Transverse colon (tissue), 4 donors: Measurements from ENCODE around the gene AHSG. TPM values are rescaled to one million over a fixed set of nuclear protein-coding genes. Genes with fewer than 3 reads are reported as not detected.

ENCODE experiments used
- DNase-seq: peaks from one replicate; pipeline ENCODE4 v3.0.0-alpha.2; 2019
- H3K27ac ChIP-seq, 4 donors: fragments of 200-600 bp; sonication (generic); 2 replicates each; pipeline ENCODE4 v1.5.1; 2016 to 2018; ENCODE audit warnings: inconsistent platforms in 4 of 4
- H3K27me3 ChIP-seq: fragments of 200-600 bp; sonication (generic); 2 replicates; pipeline ENCODE4 v1.5.1; 2017; ENCODE audit warnings: inconsistent platforms
- H3K36me3 ChIP-seq, 4 donors: fragments of 200-600 bp; sonication (generic); 2 replicates each; pipeline ENCODE4 v1.5.1; 2017 to 2019; ENCODE audit warnings: inconsistent platforms in 4 of 4
- H3K4me1 ChIP-seq, 4 donors: fragments of 200-600 bp; sonication (generic); 2 replicates each; pipeline ENCODE4 v1.5.1; 2017 to 2020; ENCODE audit warnings: inconsistent platforms in 4 of 4
- H3K4me3 ChIP-seq, 4 donors: fragments of 200-600 bp; sonication (generic); 1 replicate in 1 of 4; 2 replicates in 3 of 4; pipeline versions ENCODE4 v1.5.1 to v1.6.1; 2017 to 2019; ENCODE audit warnings: inconsistent platforms in 4 of 4
- H3K9me3 ChIP-seq, 2 donors: fragments of 200-600 bp; sonication (generic); 2 replicates each; pipeline ENCODE4 v1.5.1; 2017 to 2019; ENCODE audit warnings: inconsistent platforms in 2 of 2
- CTCF ChIP-seq, 5 experiments: fragments of 200-600 bp in 3 of 5; fragments of 450-650 bp in 2 of 5; sonication (generic) in 3 of 5; IDR thresholded peaks; 1 replicate in 2 of 5; 2 replicates in 3 of 5; pipeline ENCODE4 v1.5.1; 2016 to 2017; ENCODE audit warnings: antibody characterized with exemption in 5 of 5, inconsistent platforms in 3 of 5, mild to moderate bottlenecking in 2 of 5, moderate library complexity in 1 of 5
- EP300 ChIP-seq: sonication (generic); formaldehyde crosslinking; IDR thresholded peaks from one replicate; pipeline ENCODE4 v1.6.1; 2017; ENCODE audit warnings: antibody characterized with exemption, low read depth
- POLR2A ChIP-seq: fragments of 450-650 bp; IDR thresholded peaks from one replicate; pipeline ENCODE4 v1.6.1; 2016; ENCODE audit warnings: antibody characterized with exemption, mild to moderate bottlenecking, moderate library complexity
- POLR2AphosphoS5 ChIP-seq, 3 donors: sonication (generic); formaldehyde crosslinking; IDR thresholded peaks; one replicate each; pipeline ENCODE4 v1.6.1; 2016; ENCODE audit warnings: antibody characterized with exemption in 3 of 3
- WGBS, 2 donors: methylation state at CpG; one replicate each; pipeline ENCODE4 v1.1.5; 2018; ENCODE audit warnings: low coverage in 1 of 2; 5-methylcytosine and 5-hydroxymethylcytosine counted together
- in situ Hi-C, 4 donors: fragments of 200-750 bp; cut with MboI; loops; one replicate each; pipeline versions ENCODE4 v1.15.0 to v1.15.1; 2017; ENCODE audit warnings: low sequenced_read_pairs in 3 of 4, low pct_ligation_motif_present in 1 of 4, low pct_unique_long_range_greater_than_20kb in 1 of 4
- intact Hi-C: fragments of 100-400 bp; cut with DNase I; formaldehyde crosslinking; loops from one replicate; pipeline ENCODE4 v1.15.1; 2023; ENCODE audit warnings: low total_unique reads
- total RNA-seq, 4 donors: library from RNA; depleted of rRNA; stranded (reverse); fragments of >200 nt; gene quantifications; one replicate each; pipeline ENCODE4 v1.1.0, GENCODE V29; 2016

The AHSG gene
- total RNA-seq, 4 donors from 2014 or later: not detected

DNA sequence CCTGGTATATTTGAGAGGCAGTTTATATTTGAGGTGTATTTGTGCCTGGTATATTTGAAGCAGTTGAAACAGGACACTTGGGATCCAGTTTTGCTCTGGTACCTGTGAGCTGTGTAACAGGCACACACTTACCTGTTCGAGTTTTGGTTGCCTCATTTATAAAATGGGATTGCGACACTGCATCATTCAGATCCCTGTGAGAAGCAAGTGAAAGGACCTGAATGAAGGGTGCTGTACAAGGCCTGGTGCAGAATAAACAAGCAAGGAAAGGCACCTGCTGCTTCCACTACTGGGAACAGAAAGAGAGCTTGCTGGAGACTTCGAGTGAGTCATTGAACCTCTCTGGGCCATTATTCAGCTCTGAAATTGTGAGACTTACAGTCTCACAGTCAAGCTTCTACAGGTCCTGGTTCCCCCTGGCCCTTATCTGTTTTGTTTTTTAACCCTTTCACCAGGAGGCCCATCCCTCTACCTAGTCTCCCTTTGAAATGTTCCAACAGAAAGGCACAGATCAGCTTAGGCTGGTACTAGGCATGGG lies 38.9 kb downstream of the AHSG start:
- intact Hi-C loops: no loop called here
- Histone ChIP-seq H3K4me1 (no peaks in the 10 kb centered on the region), H3K9me3 (no peaks in the 10 kb centered on the region), H3K36me3 (no peaks in the 10 kb centered on the region), H3K27me3 (no peaks in the 10 kb centered on the region), H3K27ac (no peak overlapping the region), H3K4me3 (no peak overlapping the region)
- TF ChIP-seq POLR2A (no peak), CTCF (IDR thresholded peaks at IDR 0.05) (no peak), EP300 (no peak)
- in situ Hi-C loops: no loop called here
- WGBS, 2 donors: 86 to 88% methylated on average over 2 to 3 of the region's 3 CpGs
- no peak for DNase-seq

DNA sequence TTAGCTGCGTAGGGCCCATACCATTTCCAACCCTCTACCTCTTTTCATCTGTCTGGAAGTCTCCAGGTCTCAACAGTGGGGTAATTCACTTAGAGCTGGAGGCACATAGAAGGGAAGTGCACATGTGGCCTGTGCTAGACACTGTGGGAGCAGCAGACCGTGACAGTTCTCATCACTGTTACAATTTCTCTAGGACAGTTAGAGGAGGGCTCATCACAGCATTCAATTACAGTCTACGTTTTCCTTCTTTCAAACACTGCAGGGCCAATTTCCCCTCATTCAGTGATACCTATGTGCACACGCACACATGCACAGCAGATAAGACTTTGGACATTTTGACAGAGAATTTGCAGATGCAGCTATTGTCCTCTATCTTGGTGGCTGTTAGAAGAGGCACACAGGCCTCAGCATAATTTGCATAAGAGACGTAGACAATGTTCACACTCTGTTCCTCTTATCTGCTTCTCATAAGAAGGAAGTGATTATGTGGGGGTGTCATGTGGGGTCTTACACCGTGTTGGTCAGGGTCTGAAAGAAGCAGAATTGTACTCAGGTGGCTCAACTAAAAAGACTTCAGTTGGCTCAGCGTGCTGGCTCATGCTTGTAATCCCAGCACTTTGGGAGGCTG lies 40.3 kb downstream of the AHSG start:
- Histone ChIP-seq H3K9me3 (no peaks in the 10 kb centered on the region), H3K27ac (no peak overlapping the region), H3K36me3 (no peaks in the 10 kb centered on the region), H3K27me3 (no peaks in the 10 kb centered on the region), H3K4me1 (no peaks in the 10 kb centered on the region), H3K4me3 (no peak overlapping the region)
- TF ChIP-seq CTCF (IDR thresholded peaks at IDR 0.05) (no peak), POLR2AphosphoS5 (IDR thresholded peaks at IDR 0.05) (no peak), EP300 (no peak), POLR2A (no peak)
- in situ Hi-C loops (no loop called here), intact Hi-C loops (no loop called here)
- DNase-seq: no peak
- 74 to 88% methylated on average over 3 to 7 of the region's 7 CpGs for WGBS, 2 donors

DNA sequence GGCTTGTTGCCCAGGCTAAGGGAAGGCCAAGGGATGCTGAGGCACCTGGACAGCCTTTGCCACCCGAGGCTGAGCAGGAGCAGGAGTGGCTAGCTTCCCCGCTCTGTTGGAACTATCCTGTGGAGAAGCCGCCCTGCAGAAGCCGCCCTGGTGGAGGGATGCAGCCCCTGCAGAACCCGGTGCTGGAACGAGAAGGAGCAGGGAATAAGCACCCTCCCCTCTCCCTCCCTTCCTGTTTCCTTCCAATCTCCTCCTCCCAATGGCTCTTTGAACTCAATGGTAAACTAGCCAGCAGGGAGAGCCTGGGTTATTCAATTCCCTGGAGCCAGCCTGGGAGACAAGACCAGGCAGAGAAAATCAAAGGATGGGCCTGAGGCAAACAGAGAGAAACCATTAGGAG lies 41.1 kb downstream of the AHSG start:
- no peaks in the 10 kb centered on the region for H3K4me1 ChIP-seq
- no peaks in the 10 kb centered on the region for H3K36me3 ChIP-seq
- H3K27ac ChIP-seq: no peak overlapping the region

GRCh38 chr3:186663361-186664118 lies 50.7 kb downstream of the AHSG start:
- no peaks in the 10 kb centered on the region for H3K4me1 ChIP-seq
- no peak overlapping the region for H3K4me3 ChIP-seq
- DNase-seq: no peak
- no peaks in the 10 kb centered on the region for H3K27me3 ChIP-seq
- TF ChIP-seq POLR2A: no peak
- no peak for TF ChIP-seq EP300
- TF ChIP-seq POLR2AphosphoS5 (IDR thresholded peaks at IDR 0.05): no peak
- no peak for TF ChIP-seq CTCF (IDR thresholded peaks at IDR 0.05)
- in situ Hi-C loops: no loop called here
- no peaks in the 10 kb centered on the region for H3K36me3 ChIP-seq
- no peak overlapping the region for H3K27ac ChIP-seq
- intact Hi-C loops: no loop called here
- H3K9me3 ChIP-seq: no peaks in the 10 kb centered on the region
- WGBS, 2 donors: 54% methylated on average over 7 of the region's 7 CpGs; no CpG with 5 or more reads in 1 of the 2 donors

More for the DNA sequence above, 41.1 kb downstream of the AHSG start:
- Histone ChIP-seq H3K9me3 (no peaks in the 10 kb centered on the region), H3K27me3 (no peaks in the 10 kb centered on the region), H3K4me3 (no peak overlapping the region)
- WGBS, 2 donors: 57% methylated on average over 6 of the region's 6 CpGs; no CpG with 5 or more reads in 1 of the 2 donors
- no peak for DNase-seq
- in situ Hi-C loops (no loop called here), intact Hi-C loops (no loop called here)
- no peak for TF ChIP-seq EP300
- TF ChIP-seq POLR2A: no peak
